Activated naive CD4-positive, alpha-beta T cell treated with anti-CD3 and anti-CD28 coated beads, Interleukin-2, amount 50 U/mL, for 24 hours (primary cell): ENCODE results near the gene ALOX5.

Experiments
- H3K27ac Mint-ChIP-seq: one replicate; pipeline ENCODE4 v1.8.0; 2021; ENCODE audit warnings: mild to moderate bottlenecking, mixed read lengths
- H3K27me3 Mint-ChIP-seq: one replicate; pipeline ENCODE4 v1.8.0; 2021; ENCODE audit warnings: mixed read lengths
- H3K36me3 Mint-ChIP-seq: one replicate; pipeline ENCODE4 v1.8.0; 2021; ENCODE audit warnings: mixed read lengths
- H3K4me1 Mint-ChIP-seq: one replicate; pipeline ENCODE4 v1.8.0; 2021; ENCODE audit warnings: mixed read lengths
- H3K4me3 Mint-ChIP-seq: one replicate; pipeline ENCODE4 v1.8.0; 2021; ENCODE audit warnings: mild to moderate bottlenecking, mixed read lengths
- H3K9me3 Mint-ChIP-seq: one replicate; pipeline ENCODE4 v1.8.0; 2021; ENCODE audit warnings: mixed read lengths

The ALOX5 gene

GRCh38 chr10:45440511-45441062 is 66.6 kb downstream of the ALOX5 start:
- H3K27me3 Mint-ChIP-seq = no peaks in the 10 kb centered on the region

GRCh38 chr10:45441239-45442190 is 67.5 kb downstream of the ALOX5 start:
- no peak overlapping the region for H3K4me3 Mint-ChIP-seq
- H3K27ac Mint-ChIP-seq = no peak overlapping the region
- no peaks in the 10 kb centered on the region for H3K4me1 Mint-ChIP-seq
- H3K36me3 Mint-ChIP-seq = no peaks in the 10 kb centered on the region
- no peaks in the 10 kb centered on the region for H3K9me3 Mint-ChIP-seq
- no peaks in the 10 kb centered on the region for H3K27me3 Mint-ChIP-seq

More at GRCh38 chr10:45440511-45441062, 66.6 kb downstream of the ALOX5 start:
- no peak overlapping the region for H3K4me3 Mint-ChIP-seq
- H3K4me1 Mint-ChIP-seq = no peaks in the 10 kb centered on the region
- no peaks in the 10 kb centered on the region for H3K9me3 Mint-ChIP-seq
- no peak overlapping the region for H3K27ac Mint-ChIP-seq
- H3K36me3 Mint-ChIP-seq = no peaks in the 10 kb centered on the region

GRCh38 chr10:45442251-45442650 is 68.2 kb downstream of the ALOX5 start:
- Mint-ChIP-seq H3K27me3 (no peaks in the 10 kb centered on the region), H3K36me3 (no peaks in the 10 kb centered on the region), H3K9me3 (no peaks in the 10 kb centered on the region), H3K4me1 (no peaks in the 10 kb centered on the region), H3K27ac (no peak overlapping the region), H3K4me3 (no peak overlapping the region)

GRCh38 chr10:45442662-45443061 is 68.6 kb downstream of the ALOX5 start:
- Mint-ChIP-seq H3K9me3 (no peaks in the 10 kb centered on the region), H3K27ac (no peak overlapping the region), H3K4me1 (no peaks in the 10 kb centered on the region), H3K36me3 (no peaks in the 10 kb centered on the region), H3K4me3 (no peak overlapping the region), H3K27me3 (no peaks in the 10 kb centered on the region)

- H3K27ac Mint-ChIP-seq = no peak overlapping the region
- no peaks in the 10 kb centered on the region for H3K9me3 Mint-ChIP-seq
- H3K36me3 Mint-ChIP-seq = no peaks in the 10 kb centered on the region
- H3K4me1 Mint-ChIP-seq = no peaks in the 10 kb centered on the region
- H3K27me3 Mint-ChIP-seq = no peaks in the 10 kb centered on the region
- no peak overlapping the region for H3K4me3 Mint-ChIP-seq
Measured at GRCh38 chr10:45443101-45444009, 69.3 kb downstream of the ALOX5 start.

- no peak overlapping the region for H3K27ac Mint-ChIP-seq
- no peak overlapping the region for H3K4me3 Mint-ChIP-seq
- H3K9me3 Mint-ChIP-seq = no peaks in the 10 kb centered on the region
- H3K27me3 Mint-ChIP-seq = no peaks in the 10 kb centered on the region
- no peaks in the 10 kb centered on the region for H3K36me3 Mint-ChIP-seq
- no peaks in the 10 kb centered on the region for H3K4me1 Mint-ChIP-seq
Measured at GRCh38 chr10:45444022-45444421, 70.0 kb downstream of the ALOX5 start.

- Mint-ChIP-seq H3K27me3 (no peaks in the 10 kb centered on the region), H3K9me3 (no peaks in the 10 kb centered on the region), H3K27ac (no peak overlapping the region), H3K36me3 (no peaks in the 10 kb centered on the region), H3K4me3 (no peak overlapping the region), H3K4me1 (no peaks in the 10 kb centered on the region)
Measured at GRCh38 chr10:45444976-45445898, 71.2 kb downstream of the ALOX5 start.

GRCh38 chr10:45446858-45447257 is 72.8 kb downstream of the ALOX5 start:
- peaks cover 1% of the 10 kb centered on the region for H3K36me3 Mint-ChIP-seq
- no peaks in the 10 kb centered on the region for H3K4me1 Mint-ChIP-seq
- H3K4me3 Mint-ChIP-seq = no peak overlapping the region
- no peaks in the 10 kb centered on the region for H3K27me3 Mint-ChIP-seq
- H3K27ac Mint-ChIP-seq = no peak overlapping the region
- H3K9me3 Mint-ChIP-seq = no peaks in the 10 kb centered on the region

GRCh38 chr10:45447416-45447815 is 73.4 kb downstream of the ALOX5 start:
- Mint-ChIP-seq H3K27ac (no peak overlapping the region), H3K9me3 (no peaks in the 10 kb centered on the region), H3K4me3 (no peak overlapping the region), H3K27me3 (no peaks in the 10 kb centered on the region), H3K36me3 (peaks cover 1% of the 10 kb centered on the region), H3K4me1 (no peaks in the 10 kb centered on the region)

GRCh38 chr10:45450866-45451265 is 76.8 kb downstream of the ALOX5 start:
- no peak overlapping the region for H3K27ac Mint-ChIP-seq
- H3K4me1 Mint-ChIP-seq = peaks cover 3% of the 10 kb centered on the region
- H3K36me3 Mint-ChIP-seq = peaks cover 1% of the 10 kb centered on the region
- no peak overlapping the region for H3K4me3 Mint-ChIP-seq
- no peaks in the 10 kb centered on the region for H3K9me3 Mint-ChIP-seq
- no peaks in the 10 kb centered on the region for H3K27me3 Mint-ChIP-seq

- Mint-ChIP-seq H3K27me3 (no peaks in the 10 kb centered on the region), H3K4me3 (no peak overlapping the region), H3K27ac (no peak overlapping the region), H3K9me3 (no peaks in the 10 kb centered on the region), H3K36me3 (peaks cover 1% of the 10 kb centered on the region), H3K4me1 (peaks cover 3% of the 10 kb centered on the region)
Measured at GRCh38 chr10:45451407-45451806, 77.4 kb downstream of the ALOX5 start.

- Mint-ChIP-seq H3K4me3 (no peak overlapping the region), H3K27ac (no peak overlapping the region), H3K9me3 (no peaks in the 10 kb centered on the region), H3K36me3 (peaks cover 3% of the 10 kb centered on the region), H3K4me1 (peaks cover 3% of the 10 kb centered on the region), H3K27me3 (no peaks in the 10 kb centered on the region)
Measured at GRCh38 chr10:45452268-45452667, 78.3 kb downstream of the ALOX5 start.

- no peak overlapping the region for H3K4me3 Mint-ChIP-seq
- H3K36me3 Mint-ChIP-seq = peaks cover 6% of the 10 kb centered on the region
- peaks cover 3% of the 10 kb centered on the region for H3K4me1 Mint-ChIP-seq
- no peaks in the 10 kb centered on the region for H3K9me3 Mint-ChIP-seq
- no peak overlapping the region for H3K27ac Mint-ChIP-seq
- H3K27me3 Mint-ChIP-seq = no peaks in the 10 kb centered on the region
Measured at GRCh38 chr10:45452743-45453452, 78.9 kb downstream of the ALOX5 start.

- Mint-ChIP-seq H3K27me3 (no peaks in the 10 kb centered on the region), H3K36me3 (peaks cover 12% of the 10 kb centered on the region), H3K4me1 (peaks cover 3% of the 10 kb centered on the region), H3K9me3 (no peaks in the 10 kb centered on the region), H3K4me3 (no peak overlapping the region), H3K27ac (no peak overlapping the region)
Measured at GRCh38 chr10:45453639-45454255, 79.7 kb downstream of the ALOX5 start.
